Astrocyte (in vitro differentiated cells and primary cell): ENCODE results near the gene CD44. TPM values are rescaled to one million over a fixed set of nuclear protein-coding genes. Genes with fewer than 3 reads are reported as not detected.

ENCODE experiments used
- DNase-seq: peaks from one replicate; pipeline ENCODE4 v3.0.0-alpha.2; 2010; ENCODE audit warnings: low read depth
- FAIRE-seq: peaks from 2 replicates; lab custom pipeline; 2011; peaks lifted over from hg19 to GRCh38; lab: Jason Lieb, UNC
- H2AFZ ChIP-seq: 2 replicates; pipeline ENCODE4 v1.6.0; 2012; ENCODE audit warnings: low read depth, low read length, inconsistent platforms
- H3K27ac ChIP-seq: 2 replicates; pipeline ENCODE4 v1.5.1; 2011; ENCODE audit warnings: low read depth, low read length, inconsistent platforms
- H3K27me3 ChIP-seq: 2 replicates; pipeline ENCODE4 v1.6.0; 2011; ENCODE audit warnings: low read length, inconsistent platforms; ENCODE audit not compliant: insufficient read depth
- H3K36me3 ChIP-seq: 2 replicates; pipeline ENCODE4 v1.5.1; 2011; ENCODE audit warnings: low read length, inconsistent platforms; ENCODE audit not compliant: insufficient read depth
- H3K4me1 ChIP-seq: 2 replicates; pipeline ENCODE4 v1.5.1; 2011; ENCODE audit warnings: low read length, inconsistent platforms; ENCODE audit not compliant: insufficient read depth
- H3K4me2 ChIP-seq: 2 replicates; pipeline ENCODE4 v1.6.0; 2012; ENCODE audit warnings: low read length, inconsistent platforms
- H3K4me3 ChIP-seq: 2 replicates; pipeline ENCODE4 v1.5.1; 2011; ENCODE audit warnings: low read depth, mild to moderate bottlenecking, low read length, inconsistent platforms; ENCODE audit not compliant: insufficient read depth
- H3K79me2 ChIP-seq: 2 replicates; pipeline ENCODE4 v1.6.0; 2012; ENCODE audit warnings: mild to moderate bottlenecking, low read length, inconsistent platforms; ENCODE audit not compliant: insufficient read depth
- H3K9ac ChIP-seq: 2 replicates; pipeline ENCODE4 v1.6.0; 2012; ENCODE audit warnings: mild to moderate bottlenecking, low read length, inconsistent platforms
- H3K9me3 ChIP-seq: 2 replicates; pipeline ENCODE4 v1.5.1; 2012; ENCODE audit warnings: low read depth, mild to moderate bottlenecking, low read length, inconsistent platforms; ENCODE audit not compliant: insufficient read depth
- H4K20me1 ChIP-seq: 2 replicates; pipeline ENCODE4 v1.6.0; 2012; ENCODE audit warnings: low read length, inconsistent platforms; ENCODE audit not compliant: insufficient read depth
- H3K27ac Mint-ChIP-seq: one replicate; pipeline ENCODE4 v1.8.0; 2021; ENCODE audit warnings: mild to moderate bottlenecking, mixed read lengths; ENCODE audit not compliant: unreplicated experiment
- H3K27me3 Mint-ChIP-seq: one replicate; pipeline ENCODE4 v1.8.0; 2021; ENCODE audit warnings: low read depth, mixed read lengths; ENCODE audit not compliant: unreplicated experiment
- H3K36me3 Mint-ChIP-seq: one replicate; pipeline ENCODE4 v1.8.0; 2021; ENCODE audit warnings: low read depth, mixed read lengths; ENCODE audit not compliant: unreplicated experiment
- H3K4me1 Mint-ChIP-seq: one replicate; pipeline ENCODE4 v1.8.0; 2021; ENCODE audit warnings: low read depth, mixed read lengths; ENCODE audit not compliant: unreplicated experiment
- H3K4me3 Mint-ChIP-seq: one replicate; pipeline ENCODE4 v1.8.0; 2021; ENCODE audit warnings: mild to moderate bottlenecking, moderate library complexity, mixed read lengths; ENCODE audit not compliant: unreplicated experiment
- H3K9me3 Mint-ChIP-seq: one replicate; pipeline ENCODE4 v1.8.0; 2021; ENCODE audit warnings: mild to moderate bottlenecking, mixed read lengths; ENCODE audit not compliant: unreplicated experiment
- CTCF ChIP-seq: IDR thresholded peaks from 2 replicates; pipeline ENCODE4 v1.5.1; 2011; ENCODE audit warnings: low read depth, mild to moderate bottlenecking, inconsistent platforms, low read length, moderate library complexity; ENCODE audit not compliant: insufficient read depth
- EZH2 ChIP-seq: IDR thresholded peaks from 2 replicates; pipeline ENCODE4 v1.6.1; 2012; ENCODE audit warnings: mild to moderate bottlenecking, low read length, inconsistent platforms; ENCODE audit not compliant: insufficient read depth
- total RNA-seq: library from RNA; stranded (reverse); gene quantifications from 2 replicates; pipeline ENCODE4 v1.2.1, GENCODE V29; 2021

CD44 gene
- total RNA-seq, 1 donor from 2014 or later = 154 TPM

GRCh38 chr11:35158701-35159510 lies 19.9 kb downstream of the CD44 start:
- H3K4me3 Mint-ChIP-seq = no peak overlapping the region
- peaks cover 100% of the 10 kb centered on the region for H3K79me2 ChIP-seq
- peaks cover 40% of the 10 kb centered on the region for H3K4me1 ChIP-seq
- peaks cover 3% of the 10 kb centered on the region for H3K27me3 Mint-ChIP-seq
- H3K36me3 Mint-ChIP-seq = peaks cover 2% of the 10 kb centered on the region
- no peak for TF ChIP-seq CTCF
- no peak for TF ChIP-seq EZH2
- peaks cover 29% of the 10 kb centered on the region for H3K36me3 ChIP-seq
- no peak overlapping the region for H3K4me3 ChIP-seq
- peak overlapping the region; percentile 6 for H3K4me2 ChIP-seq
- no peaks in the 10 kb centered on the region for H3K27me3 ChIP-seq
- H3K27ac Mint-ChIP-seq = no peak overlapping the region
- no peak for DNase-seq
- no peaks in the 10 kb centered on the region for H3K9me3 Mint-ChIP-seq
- H2AFZ ChIP-seq = no peak overlapping the region
- no peaks in the 10 kb centered on the region for H3K9me3 ChIP-seq
- no peak overlapping the region for H3K27ac ChIP-seq
- peaks cover 23% of the 10 kb centered on the region for H3K4me1 Mint-ChIP-seq
- H4K20me1 ChIP-seq = peaks cover 96% of the 10 kb centered on the region
- no peak overlapping the region for H3K9ac ChIP-seq
- no peak for FAIRE-seq

- Histone ChIP-seq H3K79me2 (peaks cover 100% of the 10 kb centered on the region), H3K4me1 (peaks cover 54% of the 10 kb centered on the region), H3K4me2 (no peak overlapping the region), H3K27me3 (no peaks in the 10 kb centered on the region), H3K36me3 (peaks cover 19% of the 10 kb centered on the region), H3K27ac (no peak overlapping the region), H2AFZ (no peak overlapping the region), H3K4me3 (no peak overlapping the region), H3K9ac (no peak overlapping the region), H3K9me3 (no peaks in the 10 kb centered on the region), H4K20me1 (peaks cover 92% of the 10 kb centered on the region)
- FAIRE-seq = no peak
- no peak for DNase-seq
- Mint-ChIP-seq H3K4me1 (peaks cover 23% of the 10 kb centered on the region), H3K36me3 (peaks cover 2% of the 10 kb centered on the region), H3K27me3 (peaks cover 3% of the 10 kb centered on the region), H3K4me3 (no peak overlapping the region), H3K9me3 (no peaks in the 10 kb centered on the region), H3K27ac (no peak overlapping the region)
- TF ChIP-seq EZH2 (no peak), CTCF (no peak)
These were observed 21.4 kb downstream of the CD44 start for GRCh38 chr11:35160246-35160824.
